HL-60 (cell line): ENCODE results near the gene PRM3.
A peak's percentile ranks its signal among the peaks of the same experiment; 100 is the strongest.

Experiments
- DNase-seq, 2 experiments: peaks; one replicate each; pipeline ENCODE4 v3.0.0-alpha.2; 2010 to 2020; ENCODE audit warnings: low read depth in 1 of 2, low spot score in 1 of 2
- H3K27ac ChIP-seq: fragments of 250-450 bp; sonication (Bioruptor Pico); replicated peaks from 2 replicates; pipeline ENCODE4 v1.5.1; 2020; ENCODE audit warnings: mild to moderate bottlenecking, moderate library complexity
- H3K27me3 ChIP-seq: fragments of 250-450 bp; sonication (Bioruptor Pico); 2 replicates; pipeline ENCODE4 v1.5.1; 2021; ENCODE audit warnings: mild to moderate bottlenecking, moderate library complexity; ENCODE audit not compliant: insufficient read depth, poor library complexity, severe bottlenecking
- H3K4me3 ChIP-seq: replicated peaks from 2 replicates; pipeline ENCODE4 v1.5.1; 2011; ENCODE audit warnings: mild to moderate bottlenecking, control low read depth, low read length; ENCODE audit not compliant: insufficient read depth
- CTCF ChIP-seq: IDR thresholded peaks from one replicate; pipeline ENCODE4 v1.5.1; 2011; ENCODE audit warnings: low read length, control low read depth, inconsistent platforms; ENCODE audit not compliant: insufficient read depth
- GABPA ChIP-seq: IDR thresholded peaks from 2 replicates; pipeline ENCODE4 v1.6.1; 2012; ENCODE audit warnings: low read depth
- POLR2AphosphoS5 ChIP-seq: IDR thresholded peaks from 2 replicates; pipeline ENCODE4 v1.6.1; 2012; ENCODE audit warnings: low read depth
- REST ChIP-seq: IDR thresholded peaks from 2 replicates; pipeline ENCODE4 v1.6.1; 2012; ENCODE audit warnings: low read depth; ENCODE audit not compliant: insufficient replicate concordance
- SPI1 ChIP-seq: IDR thresholded peaks from 2 replicates; pipeline ENCODE4 v1.6.1; 2012; ENCODE audit warnings: low read depth, mild to moderate bottlenecking, borderline replicate concordance

The PRM3 gene

DNA sequence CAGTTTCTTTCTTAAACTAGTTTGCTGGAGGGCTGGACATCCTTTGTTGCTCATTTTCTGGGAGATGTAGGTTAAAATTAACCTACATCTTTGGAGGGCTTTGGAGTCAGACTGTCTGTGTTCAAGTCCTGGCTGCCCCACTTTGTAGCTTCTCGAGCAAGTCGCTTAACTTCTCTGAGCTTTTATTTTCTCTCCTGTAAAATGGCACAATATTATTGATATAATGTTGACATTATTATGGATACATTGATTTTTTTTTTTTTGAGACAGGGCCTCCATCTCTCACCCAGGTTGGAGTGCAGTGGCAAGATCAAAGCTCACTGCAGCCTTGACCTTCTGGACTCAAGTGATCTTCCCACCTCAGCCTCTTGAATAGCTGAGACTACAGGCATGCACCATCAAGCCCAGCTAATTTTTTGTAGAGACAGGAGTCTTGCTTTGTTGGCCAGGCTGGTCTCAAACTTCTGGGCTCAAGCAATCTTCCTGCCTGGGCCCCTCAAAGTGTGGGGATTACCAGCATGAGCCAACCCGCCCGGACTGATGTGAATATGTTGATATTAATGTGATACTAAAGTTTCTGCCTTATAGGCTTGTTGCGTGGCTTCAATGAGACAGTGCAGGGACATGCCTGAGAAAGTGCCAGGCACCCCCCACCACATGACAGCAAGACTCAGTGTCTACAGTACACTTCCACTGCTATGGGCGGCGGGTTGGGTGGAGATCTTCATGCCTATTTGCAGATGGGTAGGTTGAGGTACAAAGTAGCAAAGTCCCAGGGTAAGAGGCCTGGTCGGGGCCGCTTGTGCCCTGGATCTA lies 40.3 kb upstream of the PRM3 start:
- TF ChIP-seq REST, result no peak
- Histone ChIP-seq H3K27ac (no peak overlapping the region), H3K4me3 (no peak overlapping the region), H3K27me3 (no peaks in the 10 kb centered on the region)
- DNase-seq, result no peak

- no peaks in the 10 kb centered on the region for H3K27me3 ChIP-seq
- H3K27ac ChIP-seq, result no peak overlapping the region
- TF ChIP-seq SPI1, result no peak
- no peak for TF ChIP-seq GABPA
- no peak for TF ChIP-seq POLR2AphosphoS5
- no peak for TF ChIP-seq CTCF
- TF ChIP-seq REST, result no peak
- no peak overlapping the region for H3K4me3 ChIP-seq
- DNase-seq, result peak in 1 of 2 experiments; percentile 41
Measured at GRCh38 chr16:11312718-11313492, 39.5 kb upstream of the PRM3 start.

GRCh38 chr16:11310997-11311561 lies 37.6 kb upstream of the PRM3 start:
- peak in 1 of 2 experiments; percentile 77 for DNase-seq
- H3K4me3 ChIP-seq, result no peak overlapping the region
- no peaks in the 10 kb centered on the region for H3K27me3 ChIP-seq
- peak overlapping the region; percentile 91 for H3K27ac ChIP-seq
- TF ChIP-seq POLR2AphosphoS5 (no peak), SPI1 (peak; percentile 81; the same call in 1 of the 2 replicates), GABPA (no peak), CTCF (no peak), REST (no peak)
